Liver (tissue), 9 donors: Measurements from ENCODE around the gene ST14. TPM values are rescaled to one million over a fixed set of nuclear protein-coding genes. Genes with fewer than 3 reads are reported as not detected.

Experiments
- DNase-seq: peaks from one replicate; pipeline ENCODE4 v3.0.0-alpha.2; 2017; ENCODE audit warnings: low spot score
- H3K27ac ChIP-seq, 2 donors: one replicate each; pipeline ENCODE4 v1.7.0; 2013; ENCODE audit warnings: inconsistent platforms in 2 of 2, low read length in 2 of 2, control low read depth in 1 of 2, low read depth in 1 of 2, mild to moderate bottlenecking in 1 of 2
- H3K27me3 ChIP-seq, 4 donors: one replicate each; pipeline versions ENCODE4 v1.6.1 to v1.7.0; 2013; ENCODE audit warnings: low read length in 3 of 4, inconsistent platforms in 1 of 4, mild to moderate bottlenecking in 1 of 4, moderate library complexity in 1 of 4; ENCODE audit not compliant: control insufficient read depth in 4 of 4, insufficient read depth in 4 of 4
- H3K36me3 ChIP-seq, 4 donors: one replicate each; pipeline versions ENCODE4 v1.6.1 to v1.7.0; 2013; ENCODE audit warnings: low read length in 3 of 4, mild to moderate bottlenecking in 3 of 4, low read depth in 1 of 4, moderate library complexity in 1 of 4; ENCODE audit not compliant: control insufficient read depth in 4 of 4, insufficient read depth in 3 of 4
- H3K4me1 ChIP-seq, 4 donors: one replicate each; pipeline versions ENCODE4 v1.6.1 to v1.7.0; 2013; ENCODE audit warnings: low read length in 3 of 4, mild to moderate bottlenecking in 3 of 4, moderate library complexity in 1 of 4; ENCODE audit not compliant: control insufficient read depth in 4 of 4, insufficient read depth in 4 of 4
- H3K4me3 ChIP-seq, 3 donors: one replicate each; pipeline versions ENCODE4 v1.6.1 to v1.7.0; 2013; ENCODE audit warnings: low read length in 3 of 3, control low read depth in 1 of 3, low read depth in 1 of 3, mild to moderate bottlenecking in 1 of 3
- H3K9ac ChIP-seq, 2 donors: one replicate each; pipeline ENCODE4 v1.7.0; 2013; ENCODE audit warnings: low read length in 2 of 2, mild to moderate bottlenecking in 2 of 2, moderate library complexity in 2 of 2, control low read depth in 1 of 2, low read depth in 1 of 2
- H3K9me3 ChIP-seq, 4 donors: one replicate each; pipeline versions ENCODE4 v1.6.1 to v1.7.0; 2013; ENCODE audit warnings: low read length in 3 of 4; ENCODE audit not compliant: control insufficient read depth in 4 of 4
- CTCF ChIP-seq: fragments of 150-350 bp; IDR thresholded peaks from 2 replicates; pipeline ENCODE4 v1.5.1; 2017; ENCODE audit warnings: improper control_type of control experiment, low read depth, low read length; ENCODE audit not compliant: missing input control
- EGR1 ChIP-seq, 2 donors: IDR thresholded peaks; 2 replicates each; pipeline ENCODE4 v1.6.1; 2016 to 2018; ENCODE audit warnings: antibody characterized with exemption in 2 of 2, low read depth in 2 of 2
- FOXA1 ChIP-seq: IDR thresholded peaks from 2 replicates; pipeline ENCODE4 v1.6.1; 2016; ENCODE audit warnings: antibody characterized with exemption
- FOXA2 ChIP-seq: IDR thresholded peaks from 2 replicates; pipeline ENCODE4 v1.6.1; 2016; ENCODE audit warnings: antibody characterized with exemption
- GABPA ChIP-seq, 2 donors: IDR thresholded peaks in 1 of 2; conservative IDR thresholded peaks in 1 of 2; 2 replicates each; pipeline ENCODE4 v1.6.1; 2016; ENCODE audit warnings: antibody characterized with exemption in 2 of 2, mild to moderate bottlenecking in 1 of 2, moderate library complexity in 1 of 2
- HNF4A ChIP-seq, 2 donors: conservative IDR thresholded peaks; 2 replicates each; pipeline ENCODE4 v1.6.1; 2016; ENCODE audit warnings: antibody characterized with exemption in 2 of 2, mild to moderate bottlenecking in 2 of 2
- HNF4G ChIP-seq: IDR thresholded peaks from 2 replicates; pipeline ENCODE4 v1.6.1; 2016; ENCODE audit warnings: antibody characterized with exemption
- JUND ChIP-seq, 2 donors: IDR thresholded peaks; 2 replicates each; pipeline ENCODE4 v1.6.1; 2016; ENCODE audit warnings: antibody characterized with exemption in 2 of 2
- NR2F2 ChIP-seq: IDR thresholded peaks from 2 replicates; pipeline ENCODE4 v1.6.1; 2016; ENCODE audit warnings: antibody characterized with exemption
- RAD21 ChIP-seq, 2 donors: IDR thresholded peaks; 2 replicates each; pipeline ENCODE4 v1.6.1; 2016; ENCODE audit warnings: antibody characterized with exemption in 2 of 2, mild to moderate bottlenecking in 2 of 2
- RXRA ChIP-seq, 2 donors: IDR thresholded peaks; 2 replicates each; pipeline ENCODE4 v1.6.1; 2017 to 2018; ENCODE audit warnings: antibody characterized with exemption in 2 of 2, mild to moderate bottlenecking in 1 of 2
- SP1 ChIP-seq: IDR thresholded peaks from 2 replicates; pipeline ENCODE4 v1.6.1; 2018; ENCODE audit warnings: antibody characterized with exemption, mild to moderate bottlenecking
- TAF1 ChIP-seq: conservative IDR thresholded peaks from 2 replicates; pipeline ENCODE4 v1.6.1; 2016; ENCODE audit warnings: antibody characterized with exemption, mild to moderate bottlenecking
- YY1 ChIP-seq: IDR thresholded peaks from 2 replicates; pipeline ENCODE4 v1.6.1; 2016; ENCODE audit warnings: antibody characterized with exemption, mild to moderate bottlenecking
- WGBS: extraction: QIAGEN DNeasy Blood & Tissue Kit; methylation state at CpG from one replicate; pipeline ENCODE4 v1.1.7; 2013; 5-methylcytosine and 5-hydroxymethylcytosine counted together
- polyA plus RNA-seq, 2 donors: library from polyadenylated mRNA; stranded (reverse) in 1 of 2; unstranded in 1 of 2; fragments of 200-250 nt in 1 of 2; fragments of >200 nt in 1 of 2; fragmentation: Nextera tagmentation in 1 of 2; extraction: Ambion mirVana in 1 of 2; gene quantifications; one replicate each; pipeline versions ENCODE4 v1.2.1 to v1.2.3, GENCODE V29; 2013 to 2015
- total RNA-seq, 2 donors: library from RNA; depleted of rRNA; stranded (reverse); fragments of >200 nt; gene quantifications; one replicate each; pipeline ENCODE4 v1.2.3, GENCODE V29; 2014
- TF ChIP-seq, protein P1 (sequence below): IDR thresholded peaks from 2 replicates; pipeline ENCODE4 v1.6.1; 2016; ENCODE audit warnings: antibody characterized with exemption
- TF ChIP-seq, protein P2 (sequence below): IDR thresholded peaks from 2 replicates; pipeline ENCODE4 v1.6.1; 2016; ENCODE audit warnings: antibody characterized with exemption
- TF ChIP-seq, protein P3 (sequence below): IDR thresholded peaks from 2 replicates; pipeline ENCODE4 v1.6.1; 2016; ENCODE audit warnings: antibody characterized with exemption
- TF ChIP-seq, protein P4 (sequence below): IDR thresholded peaks from 2 replicates; pipeline ENCODE4 v1.6.1; 2016; ENCODE audit warnings: antibody characterized with exemption, mild to moderate bottlenecking
- donor health status: healthy.
- donor health status: healthy.
- donor health status: healthy.
- donor health status: healthy.
- donor health status: healthy.

ST14 gene
- total and polyA plus RNA-seq, 4 donors, result 2.8 to 5.9 (median 4.5) TPM

DNA sequence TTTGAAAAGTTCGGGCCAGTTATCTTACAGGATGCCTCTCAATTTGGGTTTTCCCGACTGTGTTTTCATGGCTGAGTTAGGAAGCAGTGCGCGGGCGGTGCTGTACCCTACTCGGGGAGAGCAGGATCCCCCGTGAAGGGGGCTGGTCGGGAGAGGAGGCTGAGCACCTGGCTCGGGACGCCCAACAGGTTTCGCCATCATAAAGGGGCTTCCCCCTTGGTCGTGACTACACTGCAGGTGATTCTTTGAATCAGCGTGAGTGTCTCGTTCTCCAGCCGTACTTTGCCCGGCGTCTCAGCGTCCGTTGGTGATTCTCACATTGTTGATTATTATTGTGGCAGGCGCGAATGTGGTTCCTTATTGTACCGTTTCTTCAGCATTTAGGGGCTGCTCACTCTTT lies 46.6 kb downstream of the ST14 start:
- Histone ChIP-seq H3K27me3 (no peaks in the 10 kb centered on the region), H3K36me3 (no peaks in the 10 kb centered on the region), H3K9me3 (no peaks in the 10 kb centered on the region), H3K4me3 (no peak overlapping the region), H3K27ac (no peak overlapping the region), H3K4me1 (no peaks in the 10 kb centered on the region), H3K9ac (no peak overlapping the region)
- no peak for DNase-seq
- WGBS, result 81% methylated on average over 22 of the region's 22 CpGs
- TF ChIP-seq FOXA1 (no peak), FOXA2 (no peak), RXRA (IDR thresholded peaks at IDR 0.05) (no peak), TAF1 (no peak), JUND (IDR thresholded peaks at IDR 0.05) (no peak), YY1 (no peak), CTCF (no peak), HNF4A (conservative IDR thresholded peaks at IDR 0.05) (no peak), EGR1 (IDR thresholded peaks at IDR 0.05; ENCODE audit: low read depth in 2 of 2) (no peak), NR2F2 (no peak), RAD21 (IDR thresholded peaks at IDR 0.05) (no peak), GABPA (IDR thresholded peaks at IDR 0.05 in 1 of 2, conservative IDR thresholded peaks at IDR 0.05 in 1 of 2) (no peak), HNF4G (no peak), SP1 (no peak)
- TF ChIP-seq, protein P1, sequence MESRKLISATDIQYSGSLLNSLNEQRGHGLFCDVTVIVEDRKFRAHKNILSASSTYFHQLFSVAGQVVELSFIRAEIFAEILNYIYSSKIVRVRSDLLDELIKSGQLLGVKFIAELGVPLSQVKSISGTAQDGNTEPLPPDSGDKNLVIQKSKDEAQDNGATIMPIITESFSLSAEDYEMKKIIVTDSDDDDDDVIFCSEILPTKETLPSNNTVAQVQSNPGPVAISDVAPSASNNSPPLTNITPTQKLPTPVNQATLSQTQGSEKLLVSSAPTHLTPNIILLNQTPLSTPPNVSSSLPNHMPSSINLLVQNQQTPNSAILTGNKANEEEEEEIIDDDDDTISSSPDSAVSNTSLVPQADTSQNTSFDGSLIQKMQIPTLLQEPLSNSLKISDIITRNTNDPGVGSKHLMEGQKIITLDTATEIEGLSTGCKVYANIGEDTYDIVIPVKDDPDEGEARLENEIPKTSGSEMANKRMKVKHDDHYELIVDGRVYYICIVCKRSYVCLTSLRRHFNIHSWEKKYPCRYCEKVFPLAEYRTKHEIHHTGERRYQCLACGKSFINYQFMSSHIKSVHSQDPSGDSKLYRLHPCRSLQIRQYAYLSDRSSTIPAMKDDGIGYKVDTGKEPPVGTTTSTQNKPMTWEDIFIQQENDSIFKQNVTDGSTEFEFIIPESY, result no peak
- TF ChIP-seq, protein P2, sequence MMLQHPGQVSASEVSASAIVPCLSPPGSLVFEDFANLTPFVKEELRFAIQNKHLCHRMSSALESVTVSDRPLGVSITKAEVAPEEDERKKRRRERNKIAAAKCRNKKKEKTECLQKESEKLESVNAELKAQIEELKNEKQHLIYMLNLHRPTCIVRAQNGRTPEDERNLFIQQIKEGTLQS, result no peak
- TF ChIP-seq, protein P3, sequence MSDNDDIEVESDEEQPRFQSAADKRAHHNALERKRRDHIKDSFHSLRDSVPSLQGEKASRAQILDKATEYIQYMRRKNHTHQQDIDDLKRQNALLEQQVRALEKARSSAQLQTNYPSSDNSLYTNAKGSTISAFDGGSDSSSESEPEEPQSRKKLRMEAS, result no peak
- TF ChIP-seq, protein P4, sequence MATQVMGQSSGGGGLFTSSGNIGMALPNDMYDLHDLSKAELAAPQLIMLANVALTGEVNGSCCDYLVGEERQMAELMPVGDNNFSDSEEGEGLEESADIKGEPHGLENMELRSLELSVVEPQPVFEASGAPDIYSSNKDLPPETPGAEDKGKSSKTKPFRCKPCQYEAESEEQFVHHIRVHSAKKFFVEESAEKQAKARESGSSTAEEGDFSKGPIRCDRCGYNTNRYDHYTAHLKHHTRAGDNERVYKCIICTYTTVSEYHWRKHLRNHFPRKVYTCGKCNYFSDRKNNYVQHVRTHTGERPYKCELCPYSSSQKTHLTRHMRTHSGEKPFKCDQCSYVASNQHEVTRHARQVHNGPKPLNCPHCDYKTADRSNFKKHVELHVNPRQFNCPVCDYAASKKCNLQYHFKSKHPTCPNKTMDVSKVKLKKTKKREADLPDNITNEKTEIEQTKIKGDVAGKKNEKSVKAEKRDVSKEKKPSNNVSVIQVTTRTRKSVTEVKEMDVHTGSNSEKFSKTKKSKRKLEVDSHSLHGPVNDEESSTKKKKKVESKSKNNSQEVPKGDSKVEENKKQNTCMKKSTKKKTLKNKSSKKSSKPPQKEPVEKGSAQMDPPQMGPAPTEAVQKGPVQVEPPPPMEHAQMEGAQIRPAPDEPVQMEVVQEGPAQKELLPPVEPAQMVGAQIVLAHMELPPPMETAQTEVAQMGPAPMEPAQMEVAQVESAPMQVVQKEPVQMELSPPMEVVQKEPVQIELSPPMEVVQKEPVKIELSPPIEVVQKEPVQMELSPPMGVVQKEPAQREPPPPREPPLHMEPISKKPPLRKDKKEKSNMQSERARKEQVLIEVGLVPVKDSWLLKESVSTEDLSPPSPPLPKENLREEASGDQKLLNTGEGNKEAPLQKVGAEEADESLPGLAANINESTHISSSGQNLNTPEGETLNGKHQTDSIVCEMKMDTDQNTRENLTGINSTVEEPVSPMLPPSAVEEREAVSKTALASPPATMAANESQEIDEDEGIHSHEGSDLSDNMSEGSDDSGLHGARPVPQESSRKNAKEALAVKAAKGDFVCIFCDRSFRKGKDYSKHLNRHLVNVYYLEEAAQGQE, result no peak
